Subcutaneous abdominal adipose tissue (tissue), 5 donors: ENCODE measurements around the gene RPL35A.
"Not testable (repeated sequence)": the region's sequence is repeated elsewhere in the genome, so short reads cannot be mapped to it uniquely, and the experiment has no call there.

ENCODE experiments used
- H3K27ac ChIP-seq: one replicate; pipeline ENCODE4 v1.7.0; 2013; ENCODE audit warnings: low read depth, mild to moderate bottlenecking, inconsistent platforms, low read length, moderate library complexity
- H3K27me3 ChIP-seq, 5 donors: one replicate each; pipeline ENCODE4 v1.7.0; 2013; ENCODE audit warnings: low read length in 5 of 5, inconsistent platforms in 1 of 5; ENCODE audit not compliant: control insufficient read depth in 5 of 5, insufficient read depth in 4 of 5
- H3K36me3 ChIP-seq, 5 donors: one replicate each; pipeline ENCODE4 v1.7.0; 2013; ENCODE audit warnings: low read length in 5 of 5; ENCODE audit not compliant: control insufficient read depth in 5 of 5, insufficient read depth in 5 of 5
- H3K4me1 ChIP-seq, 5 donors: one replicate each; pipeline ENCODE4 v1.7.0; 2013; ENCODE audit warnings: low read length in 5 of 5, mild to moderate bottlenecking in 3 of 5, moderate library complexity in 1 of 5; ENCODE audit not compliant: control insufficient read depth in 5 of 5, insufficient read depth in 5 of 5
- H3K4me3 ChIP-seq, 5 donors: one replicate each; pipeline ENCODE4 v1.7.0; 2013; ENCODE audit warnings: low read length in 5 of 5, low read depth in 1 of 5
- H3K9ac ChIP-seq, 5 donors: one replicate each; pipeline ENCODE4 v1.7.0; 2013; ENCODE audit warnings: low read length in 5 of 5, mild to moderate bottlenecking in 4 of 5, moderate library complexity in 3 of 5
- H3K9me3 ChIP-seq, 5 donors: one replicate each; pipeline ENCODE4 v1.7.0; 2013; ENCODE audit warnings: low read length in 5 of 5; ENCODE audit not compliant: control insufficient read depth in 5 of 5
- donor health status: healthy.
- donor health status: healthy.
- donor health status: healthy.
- donor health status: healthy.
- donor health status: healthy.

Gene RPL35A

GRCh38 chr3:197951392-197951990 is 1.5 kb downstream of the RPL35A start:
- Histone ChIP-seq H3K9me3 (no peaks in the 10 kb centered on the region), H3K4me3 (peak overlapping the region; percentile 78 to 100 (median 97)), H3K4me1 (peaks cover 5 to 51% (median 39%) of the 10 kb centered on the region in 5 donors), H3K27ac (peak overlapping the region; percentile 98), H3K27me3 (no peaks in the 10 kb centered on the region), H3K36me3 (peaks cover 12 to 54% (median 40%) of the 10 kb centered on the region in 5 donors), H3K9ac (peak overlapping the region in 4 of 5 donors; percentile 68 to 90 (median 84))

- Histone ChIP-seq H3K27ac (peak overlapping the region; percentile 26), H3K9me3 (no peaks in the 10 kb centered on the region), H3K4me3 (no peak overlapping the region), H3K9ac (peak overlapping the region in 1 of 5 donors; percentile 53), H3K36me3 (peaks cover 12 to 56% (median 44%) of the 10 kb centered on the region in 5 donors), H3K27me3 (no peaks in the 10 kb centered on the region), H3K4me1 (peaks cover 5 to 60% (median 49%) of the 10 kb centered on the region in 5 donors)
These were observed 2.5 kb downstream of the RPL35A start for GRCh38 chr3:197952440-197952839.

GRCh38 chr3:197953325-197953724 is 3.3 kb downstream of the RPL35A start:
- no peak overlapping the region for H3K4me3 ChIP-seq
- peaks cover 5 to 67% (median 57%) of the 10 kb centered on the region in 5 donors for H3K4me1 ChIP-seq
- no peaks in the 10 kb centered on the region for H3K27me3 ChIP-seq
- peak overlapping the region; percentile 42 for H3K27ac ChIP-seq
- H3K9ac ChIP-seq: peak overlapping the region in 3 of 5 donors; percentile 12 to 67 (median 35)
- H3K36me3 ChIP-seq: peaks cover 12 to 56% (median 44%) of the 10 kb centered on the region in 5 donors
- no peaks in the 10 kb centered on the region for H3K9me3 ChIP-seq

- H3K27ac ChIP-seq: peak overlapping the region; percentile 42
- no peaks in the 10 kb centered on the region for H3K27me3 ChIP-seq
These were observed 3.9 kb downstream of the RPL35A start for GRCh38 chr3:197953881-197954280.

GRCh38 chr3:197955892-197956477 is 6.0 kb downstream of the RPL35A start:
- no peak overlapping the region for H3K9ac ChIP-seq
- peaks cover 12 to 56% (median 44%) of the 10 kb centered on the region in 5 donors for H3K36me3 ChIP-seq
- peaks cover 7 to 77% (median 66%) of the 10 kb centered on the region in 5 donors for H3K4me1 ChIP-seq
- no peaks in the 10 kb centered on the region for H3K9me3 ChIP-seq
- no peaks in the 10 kb centered on the region for H3K27me3 ChIP-seq
- no peak overlapping the region for H3K27ac ChIP-seq
- H3K4me3 ChIP-seq: no peak overlapping the region

More at GRCh38 chr3:197953881-197954280, 3.9 kb downstream of the RPL35A start:
- H3K4me3 ChIP-seq: no peak overlapping the region
- no peaks in the 10 kb centered on the region for H3K9me3 ChIP-seq
- H3K9ac ChIP-seq: peak overlapping the region in 2 of 5 donors; percentile 12 to 67
- peaks cover 5 to 73% (median 61%) of the 10 kb centered on the region in 5 donors for H3K4me1 ChIP-seq
- peaks cover 12 to 56% (median 44%) of the 10 kb centered on the region in 5 donors for H3K36me3 ChIP-seq

GRCh38 chr3:197956626-197956988 is 6.6 kb downstream of the RPL35A start:
- no peak overlapping the region for H3K4me3 ChIP-seq
- H3K27ac ChIP-seq: no peak overlapping the region
- H3K4me1 ChIP-seq: peaks cover 7 to 77% (median 65%) of the 10 kb centered on the region in 5 donors
- no peaks in the 10 kb centered on the region for H3K27me3 ChIP-seq
- no peak overlapping the region for H3K9ac ChIP-seq
- peaks cover 12 to 51% (median 44%) of the 10 kb centered on the region in 5 donors for H3K36me3 ChIP-seq
- H3K9me3 ChIP-seq: no peaks in the 10 kb centered on the region

GRCh38 chr3:197957790-197958133 is 7.8 kb downstream of the RPL35A start:
- Histone ChIP-seq H3K27me3 (no peaks in the 10 kb centered on the region), H3K9ac (peak overlapping the region in 2 of 5 donors; percentile 19 to 41), H3K4me1 (peaks cover 5 to 65% (median 57%) of the 10 kb centered on the region in 5 donors), H3K27ac (peak overlapping the region; percentile 89), H3K36me3 (peaks cover 12 to 40% (median 39%) of the 10 kb centered on the region in 5 donors), H3K9me3 (no peaks in the 10 kb centered on the region), H3K4me3 (peak overlapping the region in 1 of 5 donors; percentile 44)

GRCh38 chr3:197958346-197958745 is 8.4 kb downstream of the RPL35A start:
- H3K4me3 ChIP-seq: no peak overlapping the region
- peaks cover 3 to 59% (median 51%) of the 10 kb centered on the region in 5 donors for H3K4me1 ChIP-seq
- H3K9ac ChIP-seq: no peak overlapping the region
- peaks cover 12 to 35% (median 34%) of the 10 kb centered on the region in 5 donors for H3K36me3 ChIP-seq
- no peaks in the 10 kb centered on the region for H3K9me3 ChIP-seq
- H3K27me3 ChIP-seq: no peaks in the 10 kb centered on the region
- H3K27ac ChIP-seq: peak overlapping the region; percentile 89

GRCh38 chr3:197958848-197959247 is 8.9 kb downstream of the RPL35A start:
- Histone ChIP-seq H3K4me3 (peak overlapping the region; percentile 63 to 95 (median 87)), H3K36me3 (peaks cover 12 to 30% (median 29%) of the 10 kb centered on the region in 5 donors), H3K27ac (peak overlapping the region; percentile 89)

GRCh38 chr3:197959500-197959890 is 9.5 kb downstream of the RPL35A start:
- peaks cover 2 to 48% (median 44%) of the 10 kb centered on the region in 5 donors for H3K4me1 ChIP-seq
- H3K9me3 ChIP-seq: no peaks in the 10 kb centered on the region

More at GRCh38 chr3:197958848-197959247, 8.9 kb downstream of the RPL35A start:
- not testable (repeated sequence) for H3K9me3 ChIP-seq, H3K27me3 ChIP-seq, H3K9ac ChIP-seq
- peaks cover 2 to 54% (median 46%) of the 10 kb centered on the region in 5 donors for H3K4me1 ChIP-seq

More at GRCh38 chr3:197959500-197959890, 9.5 kb downstream of the RPL35A start:
- Histone ChIP-seq H3K36me3 (peaks cover 12 to 23% (median 22%) of the 10 kb centered on the region in 5 donors), H3K9ac (peak overlapping the region; percentile 23 to 74 (median 39)), H3K27ac (peak overlapping the region; percentile 89), H3K27me3 (no peaks in the 10 kb centered on the region), H3K4me3 (peak overlapping the region; percentile 63 to 95 (median 87))
